ENCODE data around the gene NUP43. TPM values are rescaled to one million over a fixed set of nuclear protein-coding genes. Genes with fewer than 3 reads are reported as not detected.

NUP43 gene
- total and polyA plus RNA-seq, 10 of the 15 experiments (the other 5 are each of a cell fraction or from before 2014, with no cell fraction given), result 8.9 to 54.2 (median 27.7) TPM

DNA sequence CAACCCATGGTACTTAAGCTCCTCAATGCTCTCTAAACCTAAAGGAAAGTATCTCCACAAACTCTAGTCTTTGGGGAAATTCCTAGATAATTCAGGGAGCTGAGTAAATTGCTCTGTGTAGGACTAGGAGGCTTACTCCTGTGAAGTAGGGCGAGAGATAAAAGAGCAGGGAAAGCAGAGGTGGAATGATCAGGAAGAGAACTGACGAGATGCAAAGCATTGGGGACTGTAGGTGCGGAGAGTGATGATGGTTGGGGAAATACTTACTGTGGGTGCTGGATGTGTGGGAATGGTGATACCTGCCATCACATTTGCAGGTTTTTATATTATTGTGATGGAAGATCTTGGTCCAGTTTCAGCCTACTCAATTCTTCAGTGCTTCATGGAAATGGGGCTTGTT lies 26.8 kb downstream of the NUP43 start:
- Histone ChIP-seq H3K9me3 (replicated peaks; ENCODE audit: control insufficient read depth, insufficient read depth, low read length) (no peaks in the 10 kb centered on the region), H2AFZ (ENCODE audit: control insufficient read depth, low read depth, low read length) (no peak overlapping the region), H3K9ac (ENCODE audit: control insufficient read depth, insufficient read depth, low read length) (no peak overlapping the region), H3K27ac (ENCODE audit: control insufficient read depth, insufficient read depth) (no peak overlapping the region), H3K36me3 (ENCODE audit: control insufficient read depth in 2 of 2, insufficient read depth in 2 of 2, low read length in 1 of 2) (peaks cover 0 to 3% of the 10 kb centered on the region in 2 experiments; a peak in 1 of 4 replicates), H3K4me3 (no peak overlapping the region), H3K27me3 (replicated peaks in 1 of 2; ENCODE audit: control insufficient read depth in 2 of 2, insufficient read depth in 2 of 2, low read length in 1 of 2) (no peaks in the 10 kb centered on the region), H3K4me1 (ENCODE audit: control insufficient read depth, insufficient read depth, low read length) (no peaks in the 10 kb centered on the region), H3K4me2 (ENCODE audit: control insufficient read depth, insufficient read depth) (no peak overlapping the region), H3K79me2 (ENCODE audit: control insufficient read depth, insufficient read depth, low read length) (peaks cover 39% of the 10 kb centered on the region), H4K20me1 (ENCODE audit: control insufficient read depth, insufficient read depth) (no peaks in the 10 kb centered on the region)
- FAIRE-seq (no peak), ATAC-seq (no peak), DNase-seq (ENCODE audit: low read depth, low spot score) (no peak)
- intact Hi-C loops (cut with micrococcal nuclease; ENCODE audit: unreplicated experiment), result loop anchor here (2.0 to 5.0 kb wide), 2 partner anchors 29 to 152 kb away; partner anchors contain the start of genes GINM1 and PCMT1
- 95% methylated on average over 3 of the region's 3 CpGs for WGBS (ENCODE audit: insufficient coverage, insufficient replicate concordance, low lambda C conversion rate, missing lambda C conversion rate)
- SMC1A ChIA-PET (ENCODE audit: uncharacterized antibody, unreplicated experiment), result interaction anchor here (1.9 kb wide), 1 partner anchor 15 kb away, joined by 9 read pairs; no protein-coding TSS in a partner anchor
- in situ Hi-C loops (cut with MboI), result no loop called here
- RAD21 ChIA-PET (ENCODE audit: unreplicated experiment), result no interaction called here
- BruUV-seq (replicated peaks), result no TSS peak
- POLR2A ChIA-PET, result interaction anchor here (1.4 kb wide), 1 partner anchor 33 kb away, joined by 4 read pairs; no protein-coding TSS in a partner anchor
- CTCF ChIA-PET, result no interaction called here
- TF ChIP-seq, protein P1, sequence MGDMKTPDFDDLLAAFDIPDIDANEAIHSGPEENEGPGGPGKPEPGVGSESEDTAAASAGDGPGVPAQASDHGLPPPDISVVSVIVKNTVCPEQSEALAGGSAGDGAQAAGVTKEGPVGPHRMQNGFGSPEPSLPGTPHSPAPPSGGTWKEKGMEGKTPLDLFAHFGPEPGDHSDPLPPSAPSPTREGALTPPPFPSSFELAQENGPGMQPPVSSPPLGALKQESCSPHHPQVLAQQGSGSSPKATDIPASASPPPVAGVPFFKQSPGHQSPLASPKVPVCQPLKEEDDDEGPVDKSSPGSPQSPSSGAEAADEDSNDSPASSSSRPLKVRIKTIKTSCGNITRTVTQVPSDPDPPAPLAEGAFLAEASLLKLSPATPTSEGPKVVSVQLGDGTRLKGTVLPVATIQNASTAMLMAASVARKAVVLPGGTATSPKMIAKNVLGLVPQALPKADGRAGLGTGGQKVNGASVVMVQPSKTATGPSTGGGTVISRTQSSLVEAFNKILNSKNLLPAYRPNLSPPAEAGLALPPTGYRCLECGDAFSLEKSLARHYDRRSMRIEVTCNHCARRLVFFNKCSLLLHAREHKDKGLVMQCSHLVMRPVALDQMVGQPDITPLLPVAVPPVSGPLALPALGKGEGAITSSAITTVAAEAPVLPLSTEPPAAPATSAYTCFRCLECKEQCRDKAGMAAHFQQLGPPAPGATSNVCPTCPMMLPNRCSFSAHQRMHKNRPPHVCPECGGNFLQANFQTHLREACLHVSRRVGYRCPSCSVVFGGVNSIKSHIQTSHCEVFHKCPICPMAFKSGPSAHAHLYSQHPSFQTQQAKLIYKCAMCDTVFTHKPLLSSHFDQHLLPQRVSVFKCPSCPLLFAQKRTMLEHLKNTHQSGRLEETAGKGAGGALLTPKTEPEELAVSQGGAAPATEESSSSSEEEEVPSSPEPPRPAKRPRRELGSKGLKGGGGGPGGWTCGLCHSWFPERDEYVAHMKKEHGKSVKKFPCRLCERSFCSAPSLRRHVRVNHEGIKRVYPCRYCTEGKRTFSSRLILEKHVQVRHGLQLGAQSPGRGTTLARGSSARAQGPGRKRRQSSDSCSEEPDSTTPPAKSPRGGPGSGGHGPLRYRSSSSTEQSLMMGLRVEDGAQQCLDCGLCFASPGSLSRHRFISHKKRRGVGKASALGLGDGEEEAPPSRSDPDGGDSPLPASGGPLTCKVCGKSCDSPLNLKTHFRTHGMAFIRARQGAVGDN (IDR thresholded peaks at IDR 0.05), result no peak
- TF ChIP-seq MXI1 (IDR thresholded peaks at IDR 0.05; ENCODE audit: low read depth, low read length) (no peak), SREBF2 (IDR thresholded peaks at IDR 0.05; ENCODE audit: low read length) (no peak), RB1 (IDR thresholded peaks at IDR 0.05; ENCODE audit: borderline replicate concordance) (no peak), YBX1 (IDR thresholded peaks at IDR 0.05) (no peak), FOXM1 (IDR thresholded peaks at IDR 0.05; ENCODE audit: low read depth, low read length) (no peak), BHLHE40 (IDR thresholded peaks at IDR 0.05; ENCODE audit: borderline replicate concordance in 1 of 2, low read depth in 2 of 2, low read length in 1 of 2) (no peak), KDM1A (IDR thresholded peaks at IDR 0.05; ENCODE audit: borderline replicate concordance) (no peak), ATF7 (IDR thresholded peaks at IDR 0.05; ENCODE audit: low read depth) (no peak), SMAD1 (IDR thresholded peaks at IDR 0.05; ENCODE audit: low read depth, partially characterized antibody) (no peak), STAT3 (IDR thresholded peaks at IDR 0.05; ENCODE audit: low read depth, low read length) (no peak), SIX5 (IDR thresholded peaks at IDR 0.05; ENCODE audit: low read depth, low read length, severe bottlenecking) (no peak), POU2F2 (IDR thresholded peaks at IDR 0.05; ENCODE audit: borderline replicate concordance, low read depth, low read length) (no peak), TARDBP (IDR thresholded peaks at IDR 0.05; ENCODE audit: borderline replicate concordance) (no peak), SUZ12 (IDR thresholded peaks at IDR 0.05; ENCODE audit: unreplicated experiment) (no peak)
- TF ChIP-seq, protein P2, sequence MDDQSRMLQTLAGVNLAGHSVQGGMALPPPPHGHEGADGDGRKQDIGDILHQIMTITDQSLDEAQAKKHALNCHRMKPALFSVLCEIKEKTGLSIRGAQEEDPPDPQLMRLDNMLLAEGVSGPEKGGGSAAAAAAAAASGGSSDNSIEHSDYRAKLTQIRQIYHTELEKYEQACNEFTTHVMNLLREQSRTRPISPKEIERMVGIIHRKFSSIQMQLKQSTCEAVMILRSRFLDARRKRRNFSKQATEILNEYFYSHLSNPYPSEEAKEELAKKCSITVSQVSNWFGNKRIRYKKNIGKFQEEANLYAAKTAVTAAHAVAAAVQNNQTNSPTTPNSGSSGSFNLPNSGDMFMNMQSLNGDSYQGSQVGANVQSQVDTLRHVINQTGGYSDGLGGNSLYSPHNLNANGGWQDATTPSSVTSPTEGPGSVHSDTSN (IDR thresholded peaks at IDR 0.05; ENCODE audit: insufficient replicate concordance, low read depth, low read length), result no peak
- TF ChIP-seq, protein P3, sequence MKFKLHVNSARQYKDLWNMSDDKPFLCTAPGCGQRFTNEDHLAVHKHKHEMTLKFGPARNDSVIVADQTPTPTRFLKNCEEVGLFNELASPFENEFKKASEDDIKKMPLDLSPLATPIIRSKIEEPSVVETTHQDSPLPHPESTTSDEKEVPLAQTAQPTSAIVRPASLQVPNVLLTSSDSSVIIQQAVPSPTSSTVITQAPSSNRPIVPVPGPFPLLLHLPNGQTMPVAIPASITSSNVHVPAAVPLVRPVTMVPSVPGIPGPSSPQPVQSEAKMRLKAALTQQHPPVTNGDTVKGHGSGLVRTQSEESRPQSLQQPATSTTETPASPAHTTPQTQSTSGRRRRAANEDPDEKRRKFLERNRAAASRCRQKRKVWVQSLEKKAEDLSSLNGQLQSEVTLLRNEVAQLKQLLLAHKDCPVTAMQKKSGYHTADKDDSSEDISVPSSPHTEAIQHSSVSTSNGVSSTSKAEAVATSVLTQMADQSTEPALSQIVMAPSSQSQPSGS (IDR thresholded peaks at IDR 0.05; ENCODE audit: low read length), result no peak
- TF ChIP-seq, protein P4, sequence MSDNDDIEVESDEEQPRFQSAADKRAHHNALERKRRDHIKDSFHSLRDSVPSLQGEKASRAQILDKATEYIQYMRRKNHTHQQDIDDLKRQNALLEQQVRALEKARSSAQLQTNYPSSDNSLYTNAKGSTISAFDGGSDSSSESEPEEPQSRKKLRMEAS (IDR thresholded peaks at IDR 0.05; ENCODE audit: low read depth, low read length), result no peak

Data from GM12878 (cell line).